ENCODE measurements around the gene EIF4EBP2.

Gene EIF4EBP2

GRCh38 chr10:70432561-70433263 lies 28.8 kb downstream of the EIF4EBP2 start:
- no peak for DNase-seq (ENCODE audit: low read depth)

- peak; percentile 29 for DNase-seq (ENCODE audit: low read depth)
Measured at GRCh38 chr10:70433581-70434280, 29.8 kb downstream of the EIF4EBP2 start.

- DNase-seq (ENCODE audit: low read depth) = no peak
Measured at GRCh38 chr10:70435241-70436085, 31.5 kb downstream of the EIF4EBP2 start.

- no peak for DNase-seq (ENCODE audit: low read depth)
Measured at GRCh38 chr10:70437721-70438120, 33.8 kb downstream of the EIF4EBP2 start.

GRCh38 chr10:70440296-70441160 lies 36.6 kb downstream of the EIF4EBP2 start:
- DNase-seq (ENCODE audit: low read depth) = no peak

- DNase-seq (ENCODE audit: low read depth) = no peak
Measured at GRCh38 chr10:70441161-70441894, 37.4 kb downstream of the EIF4EBP2 start, which contains the start of gene NODAL. TSS of gene NODAL (minus strand) at chr10:70441681. CDS start at chr10:70441667, 14 bp downstream.

- DNase-seq (ENCODE audit: low read depth) = no peak
Measured at GRCh38 chr10:70441895-70442309, 38.0 kb downstream of the EIF4EBP2 start.

- no peak for DNase-seq (ENCODE audit: low read depth)
Measured at GRCh38 chr10:70442332-70442988, 38.5 kb downstream of the EIF4EBP2 start.

GRCh38 chr10:70444744-70445143 lies 40.8 kb downstream of the EIF4EBP2 start:
- DNase-seq (ENCODE audit: low read depth) = no peak

GRCh38 chr10:70445718-70446657 lies 42.0 kb downstream of the EIF4EBP2 start:
- peak; percentile 20 for DNase-seq (ENCODE audit: low read depth)

- DNase-seq (ENCODE audit: low read depth) = no peak
Measured at GRCh38 chr10:70448236-70448635, 44.3 kb downstream of the EIF4EBP2 start.

GRCh38 chr10:70455213-70455630 lies 51.3 kb downstream of the EIF4EBP2 start:
- no peak for DNase-seq (ENCODE audit: low read depth)

- DNase-seq (ENCODE audit: low read depth) = no peak
Measured at GRCh38 chr10:70456164-70456563, 52.2 kb downstream of the EIF4EBP2 start.

- no peak for DNase-seq (ENCODE audit: low read depth)
Measured at GRCh38 chr10:70457759-70458305, 53.9 kb downstream of the EIF4EBP2 start.

- peak; percentile 53 for DNase-seq (ENCODE audit: low read depth)
Measured at GRCh38 chr10:70458329-70459060, 54.5 kb downstream of the EIF4EBP2 start.

- no peak for DNase-seq (ENCODE audit: low read depth)
Measured at GRCh38 chr10:70459061-70459773, 55.3 kb downstream of the EIF4EBP2 start.

GRCh38 chr10:70459774-70460490 lies 56.0 kb downstream of the EIF4EBP2 start:
- DNase-seq (ENCODE audit: low read depth) = no peak

Data from stromal cell of bone marrow (primary cell).